ENCODE measurements around the gene GXYLT1.
A peak's percentile ranks its signal among the peaks of the same experiment; 100 is the strongest.
"Not testable (repeated sequence)": the region's sequence is repeated elsewhere in the genome, so short reads cannot be mapped to it uniquely, and the experiment has no call there.

Gene GXYLT1, protein sequence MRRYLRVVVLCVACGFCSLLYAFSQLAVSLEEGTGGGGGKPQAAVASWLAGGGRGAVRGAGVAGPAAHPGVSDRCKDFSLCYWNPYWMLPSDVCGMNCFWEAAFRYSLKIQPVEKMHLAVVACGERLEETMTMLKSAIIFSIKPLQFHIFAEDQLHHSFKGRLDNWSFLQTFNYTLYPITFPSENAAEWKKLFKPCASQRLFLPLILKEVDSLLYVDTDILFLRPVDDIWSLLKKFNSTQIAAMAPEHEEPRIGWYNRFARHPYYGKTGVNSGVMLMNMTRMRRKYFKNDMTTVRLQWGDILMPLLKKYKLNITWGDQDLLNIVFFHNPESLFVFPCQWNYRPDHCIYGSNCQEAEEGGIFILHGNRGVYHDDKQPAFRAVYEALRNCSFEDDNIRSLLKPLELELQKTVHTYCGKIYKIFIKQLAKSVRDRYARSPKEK

DNA sequence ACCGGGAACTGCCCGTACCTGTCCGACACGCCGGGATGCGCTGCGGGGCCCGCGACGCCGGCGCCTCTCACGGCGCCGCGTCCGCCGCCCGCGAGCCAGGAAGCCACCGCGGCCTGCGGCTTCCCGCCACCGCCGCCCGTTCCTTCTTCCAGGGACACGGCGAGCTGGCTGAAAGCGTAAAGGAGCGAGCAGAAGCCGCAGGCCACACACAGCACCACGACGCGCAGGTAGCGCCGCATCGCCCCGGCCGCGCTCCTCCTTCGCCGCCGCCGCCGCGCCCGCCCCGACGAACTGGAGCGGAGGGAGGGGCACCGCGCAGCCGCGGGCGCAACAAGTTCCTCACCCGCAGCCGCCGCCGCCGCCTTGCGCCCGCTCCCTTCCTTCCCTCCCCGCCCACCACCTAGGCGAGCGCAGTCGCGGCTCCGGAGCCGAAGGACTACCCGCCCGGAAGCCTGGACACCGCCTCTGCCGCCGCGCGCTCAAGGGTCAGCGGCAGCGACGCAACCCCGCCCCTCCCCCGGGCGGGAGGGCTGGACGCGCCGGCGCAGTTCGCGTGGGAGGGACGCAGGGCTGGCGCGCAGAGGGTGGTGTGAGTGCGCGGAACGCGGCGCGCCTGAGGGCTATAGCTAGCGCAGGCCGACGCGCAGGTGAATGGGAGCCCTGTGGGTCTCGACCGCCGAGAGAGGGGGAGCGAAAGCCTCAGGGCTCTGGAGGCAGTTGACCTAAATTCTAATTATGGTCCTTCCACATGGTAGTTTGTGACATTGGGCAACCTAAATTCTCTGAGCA lies at the start of gene GXYLT1:
TSS of gene GXYLT1 (minus strand) at position 467 of the 789 bp plus-strand sequence. CDS start at position 239, 228 bp downstream.
- Mint-ChIP-seq H3K27ac (peak within 1 kb of the TSS; percentile 88), H3K36me3 (ENCODE audit: low read depth) (peaks cover 3% of the 10 kb centered on the region), H3K27me3 (ENCODE audit: low read depth) (peaks cover 15% of the 10 kb centered on the region), H3K9me3 (no peaks in the 10 kb centered on the region), H3K4me3 (peak within 1 kb of the TSS; percentile 97), H3K4me1 (ENCODE audit: low read depth) (peaks cover 29% of the 10 kb centered on the region)

DNA sequence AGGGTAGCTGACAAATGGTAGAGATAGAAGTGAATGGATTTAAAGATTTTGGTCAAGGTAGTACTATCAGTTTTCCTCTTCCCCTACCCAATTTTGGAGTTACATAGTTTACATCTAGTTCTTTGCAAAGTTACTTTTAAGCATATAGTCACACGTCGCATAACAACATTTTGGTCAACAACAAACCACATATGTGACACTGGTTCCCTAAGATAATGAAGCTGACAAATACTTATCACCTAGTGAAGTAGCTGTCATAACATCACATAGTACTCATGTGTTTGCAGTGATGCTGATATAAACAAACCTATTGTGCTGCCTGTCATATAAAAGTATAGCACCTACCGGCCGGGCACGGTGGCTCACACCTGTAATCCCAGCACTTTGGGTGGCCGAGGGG lies 48.0 kb upstream of the GXYLT1 start:
- Mint-ChIP-seq H3K27ac (no peak overlapping the region), H3K4me3 (no peak overlapping the region), H3K36me3 (ENCODE audit: low read depth) (peaks cover 10% of the 10 kb centered on the region), H3K4me1 (ENCODE audit: low read depth) (peaks cover 3% of the 10 kb centered on the region), H3K9me3 (no peaks in the 10 kb centered on the region), H3K27me3 (ENCODE audit: low read depth) (no peaks in the 10 kb centered on the region)

DNA sequence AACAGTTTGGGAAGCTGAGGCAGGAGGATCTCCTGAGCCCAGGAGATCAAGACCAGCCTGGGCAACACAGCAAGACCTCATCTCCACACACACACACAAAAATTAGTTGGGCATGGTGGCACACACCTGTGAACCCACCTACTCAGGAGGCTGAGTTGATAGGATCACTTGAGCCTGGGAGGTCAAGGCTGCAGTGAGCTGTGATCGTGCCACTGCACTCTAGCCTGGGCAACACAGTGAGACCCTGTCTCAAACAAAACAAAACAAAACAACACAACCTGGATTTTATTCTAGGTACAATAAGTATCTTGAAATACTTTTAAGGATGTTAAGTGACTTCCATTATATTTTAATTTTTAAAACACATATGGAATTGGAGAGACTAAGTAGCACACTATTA lies 47.6 kb upstream of the GXYLT1 start:
- Mint-ChIP-seq H3K36me3 (ENCODE audit: low read depth) (peaks cover 10% of the 10 kb centered on the region), H3K27ac (no peak overlapping the region), H3K9me3 (no peaks in the 10 kb centered on the region), H3K27me3 (ENCODE audit: low read depth) (no peaks in the 10 kb centered on the region), H3K4me1 (ENCODE audit: low read depth) (peaks cover 3% of the 10 kb centered on the region), H3K4me3 (no peak overlapping the region)

DNA sequence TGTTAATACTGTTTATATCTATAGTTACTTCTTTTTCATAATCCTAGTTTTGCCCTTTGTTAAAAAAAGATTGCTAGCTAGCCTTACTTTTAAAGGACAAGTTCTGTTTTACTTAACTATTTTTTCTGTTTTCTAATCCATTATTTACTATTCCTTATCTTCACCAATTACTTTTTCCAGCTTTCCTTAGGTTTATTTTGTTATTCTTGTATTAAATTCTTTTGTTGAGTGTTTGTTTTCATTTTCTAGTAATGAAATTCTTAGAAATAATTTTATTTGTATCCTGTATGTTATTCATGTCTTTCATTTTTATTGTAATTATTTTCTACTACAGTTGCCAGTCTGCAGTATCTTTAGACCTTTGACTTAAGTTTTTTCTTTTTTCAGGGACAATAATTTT lies 45.7 kb upstream of the GXYLT1 start:
- H3K4me1 Mint-ChIP-seq (ENCODE audit: low read depth) = peaks cover 1% of the 10 kb centered on the region
- H3K4me3 Mint-ChIP-seq = no peak overlapping the region
- H3K27me3 Mint-ChIP-seq (ENCODE audit: low read depth) = no peaks in the 10 kb centered on the region
- no peak overlapping the region for H3K27ac Mint-ChIP-seq
- H3K36me3 Mint-ChIP-seq (ENCODE audit: low read depth) = peaks cover 5% of the 10 kb centered on the region
- H3K9me3 Mint-ChIP-seq = no peaks in the 10 kb centered on the region

DNA sequence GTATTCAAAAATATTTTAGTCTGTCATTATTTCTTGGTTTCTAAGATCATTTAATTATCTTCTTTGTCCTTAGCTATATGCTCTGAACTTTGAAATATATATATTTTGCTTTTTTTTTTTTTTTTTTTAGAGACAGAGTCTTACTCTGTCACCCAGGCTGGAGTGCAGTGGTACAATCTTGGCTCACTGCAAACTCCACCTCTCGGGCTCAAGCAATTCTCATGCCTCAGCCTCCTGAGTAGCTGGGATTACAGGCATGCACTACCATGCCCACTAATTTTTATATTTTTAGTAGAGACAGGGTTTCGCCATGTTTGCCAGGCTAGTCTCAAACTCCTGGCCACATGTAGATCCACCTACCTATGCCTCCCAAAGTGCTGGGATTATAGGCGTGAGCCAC lies 43.6 kb upstream of the GXYLT1 start:
- not testable (repeated sequence) for H3K4me3 Mint-ChIP-seq; H3K27me3 Mint-ChIP-seq (ENCODE audit: low read depth); H3K4me1 Mint-ChIP-seq (ENCODE audit: low read depth); H3K9me3 Mint-ChIP-seq; H3K27ac Mint-ChIP-seq
- H3K36me3 Mint-ChIP-seq (ENCODE audit: low read depth) = peaks cover 11% of the 10 kb centered on the region

DNA sequence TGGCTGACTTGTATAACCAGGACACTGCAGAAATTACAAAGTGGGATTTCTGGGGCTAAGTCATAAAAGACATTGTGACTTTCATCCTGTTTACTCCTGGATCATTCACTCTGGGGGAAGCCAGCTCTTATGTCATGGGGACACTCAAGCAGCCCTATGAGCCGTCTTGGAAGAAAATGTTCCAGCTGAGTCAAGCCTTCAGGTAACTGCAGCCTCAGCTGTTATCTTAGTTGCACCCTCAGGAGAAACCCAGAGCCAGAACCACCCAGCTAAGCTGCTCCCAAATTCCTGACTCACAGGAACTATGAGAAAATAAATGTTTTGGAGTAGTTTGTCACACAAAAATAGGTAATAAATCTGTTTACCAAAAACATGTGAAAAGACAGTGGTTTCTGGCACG lies 43.1 kb upstream of the GXYLT1 start:
- H3K27ac Mint-ChIP-seq = no peak overlapping the region
- no peak overlapping the region for H3K4me3 Mint-ChIP-seq
- peaks cover 15% of the 10 kb centered on the region for H3K36me3 Mint-ChIP-seq (ENCODE audit: low read depth)
- peaks cover 1% of the 10 kb centered on the region for H3K4me1 Mint-ChIP-seq (ENCODE audit: low read depth)
- H3K27me3 Mint-ChIP-seq (ENCODE audit: low read depth) = no peaks in the 10 kb centered on the region
- H3K9me3 Mint-ChIP-seq = no peaks in the 10 kb centered on the region

DNA sequence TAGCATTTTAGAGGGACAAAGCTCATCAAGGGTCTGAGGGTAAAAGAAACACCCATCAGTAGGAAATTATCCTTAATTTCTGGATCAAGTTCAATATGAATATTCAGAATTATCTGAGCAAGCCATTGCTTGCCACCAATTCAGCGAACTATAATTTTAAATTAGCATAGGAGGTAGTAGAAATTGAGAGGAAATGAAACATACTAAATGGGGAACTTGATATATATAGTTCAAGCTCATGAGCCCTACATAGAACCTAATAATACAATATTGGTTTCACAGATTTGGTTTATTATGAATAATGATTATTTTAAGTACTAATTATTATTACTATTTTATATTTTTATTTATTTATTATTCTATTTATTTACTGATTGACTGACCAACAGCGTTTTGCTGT lies 42.1 kb upstream of the GXYLT1 start:
- no peaks in the 10 kb centered on the region for H3K27me3 Mint-ChIP-seq (ENCODE audit: low read depth)
- no peak overlapping the region for H3K4me3 Mint-ChIP-seq

DNA sequence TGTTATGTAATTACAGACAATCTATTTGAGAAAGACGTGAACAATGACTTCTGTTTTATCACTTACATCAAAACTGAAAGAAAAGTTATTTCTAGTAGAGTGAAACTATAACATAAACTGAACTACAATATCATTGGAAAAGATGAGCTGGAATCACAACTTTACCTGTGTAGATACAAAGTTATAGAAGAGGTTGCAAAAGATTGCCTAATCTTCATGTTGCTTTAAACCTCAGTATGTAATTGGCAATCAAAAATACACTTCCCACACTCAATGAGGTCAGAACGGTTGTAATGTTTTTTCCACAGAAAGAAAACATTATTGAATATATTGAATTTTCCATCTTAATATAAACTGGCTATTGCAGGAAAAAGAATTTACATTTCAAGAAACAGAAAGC lies 37.7 kb upstream of the GXYLT1 start:
- H3K36me3 Mint-ChIP-seq (ENCODE audit: low read depth) = peaks cover 21% of the 10 kb centered on the region
- peaks cover 8% of the 10 kb centered on the region for H3K4me1 Mint-ChIP-seq (ENCODE audit: low read depth)
- no peak overlapping the region for H3K27ac Mint-ChIP-seq
- no peaks in the 10 kb centered on the region for H3K27me3 Mint-ChIP-seq (ENCODE audit: low read depth)
- no peaks in the 10 kb centered on the region for H3K9me3 Mint-ChIP-seq
- no peak overlapping the region for H3K4me3 Mint-ChIP-seq

More for the DNA sequence above, 42.1 kb upstream of the GXYLT1 start:
- Mint-ChIP-seq H3K36me3 (ENCODE audit: low read depth) (peaks cover 20% of the 10 kb centered on the region), H3K4me1 (ENCODE audit: low read depth) (peaks cover 6% of the 10 kb centered on the region), H3K27ac (no peak overlapping the region), H3K9me3 (no peaks in the 10 kb centered on the region)

DNA sequence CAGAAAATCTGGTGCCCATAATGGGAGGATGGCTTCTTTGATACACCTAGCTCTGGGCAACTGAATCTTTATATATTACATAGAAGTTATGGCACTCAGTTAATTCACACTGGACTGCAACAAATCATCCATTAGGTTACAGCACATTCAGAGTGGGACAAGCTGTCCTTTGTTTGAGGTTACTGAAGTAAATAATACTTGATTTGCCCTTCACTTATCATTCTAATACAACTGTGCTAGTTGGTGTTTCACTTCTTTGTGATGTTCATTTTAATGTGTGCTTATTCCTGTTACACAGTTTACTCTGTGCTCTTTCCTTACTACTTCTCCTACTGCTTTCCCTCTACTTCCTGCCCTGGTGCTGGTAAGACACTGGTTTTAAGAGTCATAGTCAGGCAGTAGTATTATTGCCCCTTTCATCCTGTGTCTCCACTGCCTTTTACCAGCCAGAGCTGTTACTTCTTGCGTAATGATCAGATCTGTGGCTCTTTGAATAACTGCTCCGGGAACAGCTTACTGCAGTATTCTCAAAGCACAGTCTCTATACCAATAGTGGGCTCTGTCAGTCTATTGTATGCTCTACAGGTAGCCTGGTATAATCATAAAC lies 36.4 kb upstream of the GXYLT1 start:
- no peaks in the 10 kb centered on the region for H3K9me3 Mint-ChIP-seq
- no peak overlapping the region for H3K4me3 Mint-ChIP-seq
- peaks cover 8% of the 10 kb centered on the region for H3K4me1 Mint-ChIP-seq (ENCODE audit: low read depth)
- H3K27me3 Mint-ChIP-seq (ENCODE audit: low read depth) = no peaks in the 10 kb centered on the region
- no peak overlapping the region for H3K27ac Mint-ChIP-seq
- peaks cover 30% of the 10 kb centered on the region for H3K36me3 Mint-ChIP-seq (ENCODE audit: low read depth)

DNA sequence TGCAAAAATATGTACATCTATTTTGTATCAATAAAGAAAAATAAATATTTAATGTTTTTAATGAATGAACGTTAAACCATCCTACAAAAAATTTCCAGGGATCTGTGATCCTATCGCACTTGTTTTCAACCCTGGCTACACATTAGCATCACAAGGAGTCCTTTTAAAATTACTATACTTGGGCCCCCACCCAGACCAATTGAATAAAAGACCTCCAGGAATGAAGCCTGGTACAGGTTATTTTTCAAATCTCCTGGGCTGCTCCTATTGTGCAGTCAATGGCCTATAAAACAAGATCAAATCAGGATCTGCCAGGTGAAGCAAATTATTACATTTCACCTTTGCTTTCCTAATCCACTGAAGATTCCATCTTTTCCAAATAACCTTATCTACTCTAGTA lies 33.4 kb upstream of the GXYLT1 start:
- H3K9me3 Mint-ChIP-seq = peaks cover 4% of the 10 kb centered on the region
- H3K36me3 Mint-ChIP-seq (ENCODE audit: low read depth) = peaks cover 32% of the 10 kb centered on the region
- H3K27ac Mint-ChIP-seq = no peak overlapping the region
- peaks cover 10% of the 10 kb centered on the region for H3K4me1 Mint-ChIP-seq (ENCODE audit: low read depth)
- no peaks in the 10 kb centered on the region for H3K27me3 Mint-ChIP-seq (ENCODE audit: low read depth)
- H3K4me3 Mint-ChIP-seq = no peak overlapping the region

DNA sequence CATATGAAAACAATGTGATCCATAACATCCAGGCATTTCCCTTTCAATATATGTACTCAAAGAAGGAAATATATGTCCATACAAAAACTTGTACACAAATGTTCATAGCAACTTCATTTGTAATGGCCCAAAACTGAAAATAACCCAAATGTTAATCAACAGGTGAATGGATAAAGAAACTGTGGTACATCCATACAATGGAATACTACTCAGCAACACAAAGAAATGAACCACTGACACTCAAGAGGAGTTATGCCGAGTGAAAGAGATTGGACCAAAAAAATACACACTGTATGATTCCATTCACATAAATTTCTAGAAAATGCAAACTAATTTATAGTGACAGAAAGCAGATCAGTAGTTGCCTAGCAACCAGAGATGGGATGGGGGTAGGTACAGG lies 30.3 kb upstream of the GXYLT1 start:
- Mint-ChIP-seq H3K27me3 (ENCODE audit: low read depth) (no peaks in the 10 kb centered on the region), H3K36me3 (ENCODE audit: low read depth) (peaks cover 27% of the 10 kb centered on the region), H3K9me3 (peaks cover 4% of the 10 kb centered on the region), H3K4me1 (ENCODE audit: low read depth) (peaks cover 2% of the 10 kb centered on the region), H3K27ac (no peak overlapping the region), H3K4me3 (no peak overlapping the region)

DNA sequence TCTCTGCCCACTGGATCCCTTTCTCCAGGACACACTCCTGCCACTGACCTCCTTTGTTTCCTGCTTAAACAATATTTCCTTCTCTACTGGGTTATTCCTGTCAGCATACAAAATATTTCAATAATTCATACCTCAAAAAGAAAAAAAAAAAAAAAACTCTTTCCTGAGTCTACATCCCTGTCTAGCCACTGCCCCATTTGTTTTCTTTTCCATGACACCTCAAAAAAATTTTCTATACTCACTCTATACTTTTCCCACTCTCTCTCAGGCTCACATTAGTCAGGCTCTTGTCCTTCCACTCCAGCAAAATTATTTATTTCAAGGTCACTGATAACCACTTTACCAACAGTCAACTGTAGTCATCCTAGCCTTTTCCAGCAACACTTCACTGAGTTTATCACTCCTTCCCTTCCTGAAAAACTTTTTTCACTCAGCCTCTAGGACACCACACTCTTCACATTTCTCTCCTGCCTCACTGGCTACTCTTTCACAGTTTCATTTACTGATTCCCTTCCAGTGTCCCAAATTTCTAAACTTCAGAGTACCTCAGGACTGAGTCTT lies 29.4 kb upstream of the GXYLT1 start:
- H3K9me3 Mint-ChIP-seq = peaks cover 4% of the 10 kb centered on the region
- H3K36me3 Mint-ChIP-seq (ENCODE audit: low read depth) = peaks cover 28% of the 10 kb centered on the region
- no peaks in the 10 kb centered on the region for H3K27me3 Mint-ChIP-seq (ENCODE audit: low read depth)
- H3K4me1 Mint-ChIP-seq (ENCODE audit: low read depth) = peaks cover 2% of the 10 kb centered on the region
- H3K4me3 Mint-ChIP-seq = no peak overlapping the region
- H3K27ac Mint-ChIP-seq = peak overlapping the region; percentile 15

DNA sequence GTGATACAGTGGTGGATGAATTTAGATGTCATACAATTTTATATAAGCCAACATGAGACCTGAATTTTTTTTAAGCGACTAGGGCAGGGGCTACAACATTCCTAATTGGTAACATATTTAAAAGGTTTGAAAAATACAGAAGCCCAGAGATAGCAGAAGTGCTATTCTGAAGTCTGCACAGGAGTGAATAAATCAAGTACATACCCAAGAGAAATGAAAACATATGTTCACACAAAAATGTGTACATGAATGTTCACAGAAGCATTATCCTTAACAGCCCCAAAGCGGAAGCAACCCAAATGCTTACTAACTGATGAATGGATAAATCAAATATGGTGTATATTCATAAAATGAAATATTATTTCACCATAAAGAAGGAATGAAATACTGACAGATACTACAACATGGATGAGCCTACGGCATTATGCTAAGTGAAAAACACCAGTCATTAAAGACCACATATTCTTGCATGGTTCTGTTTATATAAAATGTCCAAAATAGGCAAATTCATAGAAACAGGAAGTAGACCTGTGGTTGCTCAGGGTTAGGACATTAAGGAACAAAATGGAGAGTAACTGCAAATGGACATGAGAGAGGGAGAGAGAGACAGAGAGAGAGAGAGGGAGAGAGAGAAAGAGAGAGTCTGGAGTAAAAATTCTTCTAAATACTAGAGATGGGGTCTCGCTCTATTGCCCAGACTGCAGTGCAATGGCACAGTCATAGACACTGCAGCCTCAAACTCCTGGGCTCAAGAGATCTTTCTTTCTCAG lies 28.0 kb upstream of the GXYLT1 start:
- Mint-ChIP-seq H3K36me3 (ENCODE audit: low read depth) (peaks cover 29% of the 10 kb centered on the region), H3K9me3 (peaks cover 4% of the 10 kb centered on the region), H3K4me1 (ENCODE audit: low read depth) (peaks cover 2% of the 10 kb centered on the region), H3K27ac (no peak overlapping the region), H3K27me3 (ENCODE audit: low read depth) (no peaks in the 10 kb centered on the region), H3K4me3 (no peak overlapping the region)

DNA sequence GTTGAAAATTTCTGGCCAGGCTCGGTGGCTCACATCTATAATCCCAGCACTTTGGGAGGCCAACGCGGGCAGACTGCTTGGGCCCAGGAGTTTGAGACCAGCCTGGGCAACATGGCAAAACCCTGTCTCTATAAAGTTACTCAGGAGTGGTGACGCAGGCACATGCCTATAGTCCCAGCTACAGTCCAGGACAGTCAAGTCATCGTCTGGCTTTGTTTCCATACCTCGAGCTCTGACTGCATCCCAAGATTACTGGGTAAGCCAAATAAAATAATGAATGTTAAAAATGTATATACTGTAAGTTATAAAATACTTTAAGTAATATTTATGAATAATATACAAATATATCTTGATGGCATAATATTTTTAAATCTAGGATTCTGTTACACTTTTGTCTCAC lies 23.0 kb upstream of the GXYLT1 start:
- H3K27me3 Mint-ChIP-seq (ENCODE audit: low read depth) = no peaks in the 10 kb centered on the region
- no peaks in the 10 kb centered on the region for H3K9me3 Mint-ChIP-seq
- H3K4me3 Mint-ChIP-seq = no peak overlapping the region
- peaks cover 11% of the 10 kb centered on the region for H3K36me3 Mint-ChIP-seq (ENCODE audit: low read depth)
- peaks cover 2% of the 10 kb centered on the region for H3K4me1 Mint-ChIP-seq (ENCODE audit: low read depth)
- H3K27ac Mint-ChIP-seq = no peak overlapping the region
